Neural cell (in vitro differentiated cells): ENCODE results near the gene WDR82. TPM values are rescaled to one million over a fixed set of nuclear protein-coding genes. Genes with fewer than 3 reads are reported as not detected.
A peak's percentile ranks its signal among the peaks of the same experiment; 100 is the strongest.

ENCODE experiments used
- H2AFZ ChIP-seq: fragments of 200-600, 300-800 bp; sonication (generic), shearing (Covaris generic); 2 replicates; pipeline ENCODE4 v1.6.0; 2014; ENCODE audit warnings: low read depth, mild to moderate bottlenecking, antibody characterized with exemption, low read length, moderate library complexity
- H3F3A ChIP-seq: fragments of 200-600 bp; shearing (Covaris generic); 2 replicates; pipeline ENCODE4 v1.6.1; 2016; ENCODE audit warnings: mild to moderate bottlenecking, moderate library complexity, mixed read lengths, antibody characterized with exemption, low read length; ENCODE audit not compliant: insufficient read depth, poor library complexity, severe bottlenecking
- H3K27ac ChIP-seq: fragments of 200-600, 300-800 bp; sonication (generic), shearing (Covaris generic); 2 replicates; pipeline ENCODE4 v1.5.1; 2014; ENCODE audit warnings: mild to moderate bottlenecking, low read length, moderate library complexity
- H3K27me3 ChIP-seq: fragments of 300-800, 200-600 bp; sonication (generic), shearing (Covaris generic); 2 replicates; pipeline ENCODE4 v1.6.0; 2014; ENCODE audit warnings: mild to moderate bottlenecking, low read depth, low read length, moderate library complexity; ENCODE audit not compliant: insufficient read depth
- H3K36me3 ChIP-seq: fragments of 300-800, 200-600 bp; sonication (generic), shearing (Covaris generic); 2 replicates; pipeline ENCODE4 v1.5.1; 2014; ENCODE audit warnings: mild to moderate bottlenecking, antibody characterized with exemption, low read length, moderate library complexity; ENCODE audit not compliant: insufficient read depth
- H3K4me2 ChIP-seq: fragments of 300-800, 200-600 bp; sonication (generic), shearing (Covaris generic); 2 replicates; pipeline ENCODE4 v1.6.0; 2014; ENCODE audit warnings: mild to moderate bottlenecking, low read length
- H3K4me3 ChIP-seq: fragments of 300-800, 200-600 bp; sonication (generic), shearing (Covaris generic); 2 replicates; pipeline ENCODE4 v1.5.1; 2014; ENCODE audit warnings: mild to moderate bottlenecking, low read length, moderate library complexity
- H3K79me2 ChIP-seq: fragments of 200-600 bp; shearing (Covaris generic); replicated peaks from 2 replicates; pipeline ENCODE4 v1.6.0; 2014; ENCODE audit warnings: mild to moderate bottlenecking, low read length, moderate library complexity; ENCODE audit not compliant: insufficient read depth
- H3K9ac ChIP-seq: fragments of 300-800, 200-600 bp; sonication (generic), shearing (Covaris generic); 2 replicates; pipeline ENCODE4 v1.6.1; 2016; ENCODE audit warnings: mild to moderate bottlenecking, low read length, mixed read lengths
- H3K9me2 ChIP-seq: fragments of 200-600 bp; shearing (Covaris generic); 2 replicates; pipeline ENCODE4 v1.6.1; 2016; ENCODE audit warnings: mild to moderate bottlenecking, low read length, mixed read lengths; ENCODE audit not compliant: insufficient read depth
- H3K9me3 ChIP-seq: fragments of 200-600, 300-800 bp; sonication (generic), shearing (Covaris generic); 2 replicates; pipeline ENCODE4 v1.6.1; 2016; ENCODE audit warnings: mild to moderate bottlenecking, mixed run types, low read length, moderate library complexity, mixed read lengths
- H4K20me1 ChIP-seq: fragments of 200-600 bp; shearing (Covaris generic); 2 replicates; pipeline ENCODE4 v1.6.1; 2016; ENCODE audit warnings: mild to moderate bottlenecking, mixed run types; ENCODE audit not compliant: insufficient read depth
- EP300 ChIP-seq: fragments of 450-650 bp; conservative IDR thresholded peaks from 2 replicates; pipeline ENCODE4 v1.6.1; 2014; ENCODE audit warnings: antibody characterized with exemption, mild to moderate bottlenecking, moderate library complexity; ENCODE audit not compliant: poor library complexity, severe bottlenecking
- EZH2 ChIP-seq: fragments of 200-600, 300-800 bp; shearing (Covaris generic), sonication (generic); IDR thresholded peaks from 2 replicates; pipeline ENCODE4 v1.6.1; 2014; ENCODE audit warnings: antibody characterized with exemption, low read length, borderline replicate concordance, mild to moderate bottlenecking; ENCODE audit not compliant: insufficient read depth, poor library complexity, severe bottlenecking
- MXI1 ChIP-seq: fragments of 450-650 bp; conservative IDR thresholded peaks from 2 replicates; pipeline ENCODE4 v1.6.1; 2014; ENCODE audit warnings: antibody characterized with exemption, mild to moderate bottlenecking; ENCODE audit not compliant: poor library complexity, severe bottlenecking
- POLR2AphosphoS5 ChIP-seq: IDR thresholded peaks from 2 replicates; pipeline ENCODE4 v1.6.1; 2012
- RAD21 ChIP-seq: fragments of 450-650 bp; conservative IDR thresholded peaks from 2 replicates; pipeline ENCODE4 v1.6.1; 2014; ENCODE audit warnings: antibody characterized with exemption, mild to moderate bottlenecking, moderate library complexity
- SMC3 ChIP-seq: fragments of 450-650 bp; conservative IDR thresholded peaks from 2 replicates; pipeline ENCODE4 v1.6.1; 2014; ENCODE audit warnings: antibody characterized with exemption, mild to moderate bottlenecking, moderate library complexity; ENCODE audit not compliant: poor library complexity
- TAF1 ChIP-seq: IDR thresholded peaks from 2 replicates; pipeline ENCODE4 v1.6.1; 2012; ENCODE audit warnings: low read depth
- polyA plus RNA-seq: library from polyadenylated mRNA; depleted of rRNA; stranded (reverse); fragments of >200 nt; gene quantifications from 2 replicates; pipeline ENCODE4 v1.2.3, GENCODE V29; 2014
- TF ChIP-seq, protein P1 (sequence below): fragments of 450-650 bp; IDR thresholded peaks from 2 replicates; pipeline ENCODE4 v1.5.1; 2014; ENCODE audit warnings: antibody characterized with exemption, mild to moderate bottlenecking, moderate library complexity; ENCODE audit not compliant: poor library complexity, severe bottlenecking
- TF ChIP-seq, protein P2 (sequence below): IDR thresholded peaks from 2 replicates; pipeline ENCODE4 v1.6.1; 2012; ENCODE audit warnings: borderline replicate concordance

The WDR82 gene
- polyA plus RNA-seq, 1 donor from 2014 or later: 163 TPM

DNA sequence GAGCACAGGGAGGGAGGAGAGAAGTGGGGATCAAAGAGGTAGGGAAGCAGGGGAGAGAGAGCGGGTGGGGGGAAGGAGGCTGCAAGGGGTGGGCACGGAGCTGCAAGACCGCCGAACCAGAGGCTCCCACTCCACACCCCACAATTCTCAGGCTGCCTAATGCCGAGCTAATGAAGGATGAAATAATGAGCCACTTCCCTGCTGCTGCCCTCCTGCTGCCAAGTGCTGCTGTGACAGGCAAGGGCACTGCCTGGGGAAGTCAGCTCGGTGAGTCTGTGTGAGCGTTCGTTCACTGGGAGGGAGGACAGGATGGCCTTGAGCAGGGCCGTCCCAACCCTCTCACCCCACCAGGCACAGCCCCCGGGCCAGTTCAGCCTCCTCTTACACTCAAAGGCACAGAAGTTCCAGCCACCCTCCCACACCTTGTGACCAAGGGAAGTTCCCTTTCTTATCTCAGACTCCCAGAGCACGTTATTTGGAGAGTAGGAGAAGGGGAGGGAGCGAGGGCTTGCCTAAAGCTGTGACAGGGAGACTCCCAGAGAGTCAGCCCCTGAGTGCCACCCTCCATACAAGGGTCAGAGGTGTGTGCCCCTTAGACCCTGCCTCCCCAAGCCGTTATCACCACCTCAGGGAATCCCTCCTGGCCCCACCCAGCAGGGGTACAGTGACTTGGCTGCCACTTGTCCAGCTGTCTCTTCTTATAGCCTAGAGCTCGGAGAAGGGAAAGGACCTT, 21.6 kb upstream of the WDR82 start:
- no peaks in the 10 kb centered on the region for H3K36me3 ChIP-seq
- TF ChIP-seq, protein P1, sequence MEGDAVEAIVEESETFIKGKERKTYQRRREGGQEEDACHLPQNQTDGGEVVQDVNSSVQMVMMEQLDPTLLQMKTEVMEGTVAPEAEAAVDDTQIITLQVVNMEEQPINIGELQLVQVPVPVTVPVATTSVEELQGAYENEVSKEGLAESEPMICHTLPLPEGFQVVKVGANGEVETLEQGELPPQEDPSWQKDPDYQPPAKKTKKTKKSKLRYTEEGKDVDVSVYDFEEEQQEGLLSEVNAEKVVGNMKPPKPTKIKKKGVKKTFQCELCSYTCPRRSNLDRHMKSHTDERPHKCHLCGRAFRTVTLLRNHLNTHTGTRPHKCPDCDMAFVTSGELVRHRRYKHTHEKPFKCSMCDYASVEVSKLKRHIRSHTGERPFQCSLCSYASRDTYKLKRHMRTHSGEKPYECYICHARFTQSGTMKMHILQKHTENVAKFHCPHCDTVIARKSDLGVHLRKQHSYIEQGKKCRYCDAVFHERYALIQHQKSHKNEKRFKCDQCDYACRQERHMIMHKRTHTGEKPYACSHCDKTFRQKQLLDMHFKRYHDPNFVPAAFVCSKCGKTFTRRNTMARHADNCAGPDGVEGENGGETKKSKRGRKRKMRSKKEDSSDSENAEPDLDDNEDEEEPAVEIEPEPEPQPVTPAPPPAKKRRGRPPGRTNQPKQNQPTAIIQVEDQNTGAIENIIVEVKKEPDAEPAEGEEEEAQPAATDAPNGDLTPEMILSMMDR: peak; percentile 62
- TF ChIP-seq EP300 (no peak), SMC3 (peak; percentile 24), TAF1 (no peak), RAD21 (peak; percentile 32), POLR2AphosphoS5 (peak; percentile 64), MXI1 (no peak), EZH2 (no peak)
- TF ChIP-seq, protein P2, sequence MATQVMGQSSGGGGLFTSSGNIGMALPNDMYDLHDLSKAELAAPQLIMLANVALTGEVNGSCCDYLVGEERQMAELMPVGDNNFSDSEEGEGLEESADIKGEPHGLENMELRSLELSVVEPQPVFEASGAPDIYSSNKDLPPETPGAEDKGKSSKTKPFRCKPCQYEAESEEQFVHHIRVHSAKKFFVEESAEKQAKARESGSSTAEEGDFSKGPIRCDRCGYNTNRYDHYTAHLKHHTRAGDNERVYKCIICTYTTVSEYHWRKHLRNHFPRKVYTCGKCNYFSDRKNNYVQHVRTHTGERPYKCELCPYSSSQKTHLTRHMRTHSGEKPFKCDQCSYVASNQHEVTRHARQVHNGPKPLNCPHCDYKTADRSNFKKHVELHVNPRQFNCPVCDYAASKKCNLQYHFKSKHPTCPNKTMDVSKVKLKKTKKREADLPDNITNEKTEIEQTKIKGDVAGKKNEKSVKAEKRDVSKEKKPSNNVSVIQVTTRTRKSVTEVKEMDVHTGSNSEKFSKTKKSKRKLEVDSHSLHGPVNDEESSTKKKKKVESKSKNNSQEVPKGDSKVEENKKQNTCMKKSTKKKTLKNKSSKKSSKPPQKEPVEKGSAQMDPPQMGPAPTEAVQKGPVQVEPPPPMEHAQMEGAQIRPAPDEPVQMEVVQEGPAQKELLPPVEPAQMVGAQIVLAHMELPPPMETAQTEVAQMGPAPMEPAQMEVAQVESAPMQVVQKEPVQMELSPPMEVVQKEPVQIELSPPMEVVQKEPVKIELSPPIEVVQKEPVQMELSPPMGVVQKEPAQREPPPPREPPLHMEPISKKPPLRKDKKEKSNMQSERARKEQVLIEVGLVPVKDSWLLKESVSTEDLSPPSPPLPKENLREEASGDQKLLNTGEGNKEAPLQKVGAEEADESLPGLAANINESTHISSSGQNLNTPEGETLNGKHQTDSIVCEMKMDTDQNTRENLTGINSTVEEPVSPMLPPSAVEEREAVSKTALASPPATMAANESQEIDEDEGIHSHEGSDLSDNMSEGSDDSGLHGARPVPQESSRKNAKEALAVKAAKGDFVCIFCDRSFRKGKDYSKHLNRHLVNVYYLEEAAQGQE: no peak
- no peaks in the 10 kb centered on the region for H3K9me2 ChIP-seq
- H3K27ac ChIP-seq: peak overlapping the region; percentile 84
- no peaks in the 10 kb centered on the region for H3F3A ChIP-seq
- H3K4me2 ChIP-seq: peak overlapping the region; percentile 67
- peak overlapping the region; percentile 93 for H3K4me3 ChIP-seq
- peak overlapping the region; percentile 7 for H2AFZ ChIP-seq
- no peaks in the 10 kb centered on the region for H3K27me3 ChIP-seq
- no peaks in the 10 kb centered on the region for H3K9me3 ChIP-seq
- H4K20me1 ChIP-seq: no peaks in the 10 kb centered on the region
- peak overlapping the region; percentile 98 for H3K9ac ChIP-seq
- peaks cover 36% of the 10 kb centered on the region for H3K79me2 ChIP-seq

DNA sequence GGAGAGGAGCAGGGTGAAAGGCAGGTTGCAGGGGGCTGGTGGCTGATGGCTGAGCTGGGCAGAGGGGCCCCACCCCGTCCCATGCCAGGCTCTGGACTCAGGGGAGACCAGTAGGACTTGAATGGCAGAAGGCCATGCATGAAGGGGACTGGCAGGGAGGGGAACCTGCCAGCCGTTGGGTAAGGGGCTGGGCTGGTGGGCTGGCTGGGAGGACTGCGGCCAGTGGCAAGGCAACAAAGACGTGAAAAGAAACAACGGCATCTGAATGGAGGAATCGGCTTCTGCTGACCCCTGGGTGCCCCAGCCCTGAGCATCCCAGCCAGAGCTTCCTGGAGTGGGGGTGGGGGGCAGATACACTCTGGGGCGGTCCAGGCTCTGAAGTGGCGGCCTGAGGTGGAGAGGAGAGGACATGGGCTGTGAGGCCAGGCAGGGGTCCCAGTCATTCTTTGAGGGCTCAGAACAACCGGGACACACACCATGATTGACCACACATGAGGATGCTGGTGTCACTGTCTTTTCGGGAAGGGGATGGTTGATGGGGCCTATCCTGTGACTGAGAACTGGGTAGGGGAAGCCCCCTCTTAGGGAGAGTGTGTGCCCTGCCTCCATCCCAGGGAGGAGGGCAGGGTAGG, 20.9 kb upstream of the WDR82 start:
- H3F3A ChIP-seq: no peaks in the 10 kb centered on the region
- H3K36me3 ChIP-seq: no peaks in the 10 kb centered on the region
- peak overlapping the region; percentile 7 for H2AFZ ChIP-seq
- no peaks in the 10 kb centered on the region for H3K9me2 ChIP-seq
- no peaks in the 10 kb centered on the region for H3K27me3 ChIP-seq
- TF ChIP-seq EP300 (no peak), EZH2 (no peak), MXI1 (no peak), RAD21 (no peak), SMC3 (no peak), TAF1 (no peak), POLR2AphosphoS5 (no peak)
- TF ChIP-seq, protein P2: no peak
- TF ChIP-seq, protein P1: no peak
- peak overlapping the region; percentile 84 for H3K27ac ChIP-seq
- H3K9ac ChIP-seq: peak overlapping the region; percentile 98
- no peaks in the 10 kb centered on the region for H3K9me3 ChIP-seq
- peak overlapping the region; percentile 93 for H3K4me3 ChIP-seq
- H3K4me2 ChIP-seq: peak overlapping the region; percentile 67
- no peaks in the 10 kb centered on the region for H4K20me1 ChIP-seq
- H3K79me2 ChIP-seq: peaks cover 36% of the 10 kb centered on the region
